Breast epithelium (tissue), 4 donors: ENCODE results near the gene FGD2. TPM values are rescaled to one million over a fixed set of nuclear protein-coding genes. Genes with fewer than 3 reads are reported as not detected.

ENCODE experiments used
- DNase-seq, 2 donors: peaks; one replicate each; pipeline ENCODE4 v3.0.0-alpha.2; 2019; ENCODE audit warnings: low spot score in 2 of 2
- H3K27ac ChIP-seq, 2 donors: fragments of 200-600 bp; sonication (generic) in 1 of 2; one replicate each; pipeline ENCODE4 v1.5.1; 2016 to 2019; ENCODE audit warnings: mild to moderate bottlenecking in 1 of 2
- H3K27me3 ChIP-seq, 2 donors: fragments of 200-600 bp; sonication (generic) in 1 of 2; one replicate each; pipeline versions ENCODE4 v1.5.1 to v1.6.0; 2017 to 2019; ENCODE audit warnings: control low read depth in 1 of 2, mild to moderate bottlenecking in 1 of 2
- H3K36me3 ChIP-seq: fragments of 200-600 bp; one replicate; pipeline ENCODE4 v1.5.1; 2019
- H3K4me1 ChIP-seq, 2 donors: fragments of 200-600 bp; sonication (generic); one replicate each; pipeline ENCODE4 v1.5.1; 2016 to 2019; ENCODE audit warnings: control low read depth in 1 of 2
- H3K4me3 ChIP-seq, 3 donors: fragments of 200-600 bp; sonication (generic); 1 replicate in 2 of 3; 2 replicates in 1 of 3; pipeline ENCODE4 v1.5.1; 2016 to 2019; ENCODE audit warnings: mild to moderate bottlenecking in 3 of 3, moderate library complexity in 2 of 3
- H3K9me3 ChIP-seq, 2 donors: fragments of 200-600 bp; sonication (generic) in 1 of 2; one replicate each; pipeline ENCODE4 v1.5.1; 2016 to 2019; ENCODE audit warnings: control low read depth in 1 of 2
- POLR2A ChIP-seq: fragments of 450-650 bp; IDR thresholded peaks from one replicate; pipeline ENCODE4 v1.6.1; 2016; ENCODE audit warnings: antibody characterized with exemption, mild to moderate bottlenecking, moderate library complexity
- POLR2AphosphoS5 ChIP-seq, 3 donors: sonication (generic); formaldehyde crosslinking; IDR thresholded peaks; one replicate each; pipeline ENCODE4 v1.6.1; 2017; ENCODE audit warnings: antibody characterized with exemption in 3 of 3
- intact Hi-C: fragments of 100-400 bp; cut with DNase I; formaldehyde crosslinking; loops from one replicate; pipeline ENCODE4 v1.15.1; 2023; ENCODE audit warnings: low total_unique reads
- total RNA-seq, 3 donors: library from RNA; depleted of rRNA; stranded (reverse); fragments of >200 nt; gene quantifications; one replicate each; pipeline ENCODE4 v1.1.0, GENCODE V29; 2016
- TF ChIP-seq, protein P1 (sequence below), 3 donors: fragments of 450-650 bp; IDR thresholded peaks; one replicate each; pipeline ENCODE4 v1.5.1; 2016 to 2017; ENCODE audit warnings: antibody characterized with exemption in 3 of 3, mild to moderate bottlenecking in 3 of 3, moderate library complexity in 3 of 3

Gene FGD2
- total RNA-seq, 3 donors from 2014 or later, result 11.5 to 51.4 (median 18.6) TPM

- H3K4me1 ChIP-seq, result no peaks in the 10 kb centered on the region
- no peak for TF ChIP-seq POLR2AphosphoS5 (IDR thresholded peaks at IDR 0.05)
- TF ChIP-seq, protein P1, sequence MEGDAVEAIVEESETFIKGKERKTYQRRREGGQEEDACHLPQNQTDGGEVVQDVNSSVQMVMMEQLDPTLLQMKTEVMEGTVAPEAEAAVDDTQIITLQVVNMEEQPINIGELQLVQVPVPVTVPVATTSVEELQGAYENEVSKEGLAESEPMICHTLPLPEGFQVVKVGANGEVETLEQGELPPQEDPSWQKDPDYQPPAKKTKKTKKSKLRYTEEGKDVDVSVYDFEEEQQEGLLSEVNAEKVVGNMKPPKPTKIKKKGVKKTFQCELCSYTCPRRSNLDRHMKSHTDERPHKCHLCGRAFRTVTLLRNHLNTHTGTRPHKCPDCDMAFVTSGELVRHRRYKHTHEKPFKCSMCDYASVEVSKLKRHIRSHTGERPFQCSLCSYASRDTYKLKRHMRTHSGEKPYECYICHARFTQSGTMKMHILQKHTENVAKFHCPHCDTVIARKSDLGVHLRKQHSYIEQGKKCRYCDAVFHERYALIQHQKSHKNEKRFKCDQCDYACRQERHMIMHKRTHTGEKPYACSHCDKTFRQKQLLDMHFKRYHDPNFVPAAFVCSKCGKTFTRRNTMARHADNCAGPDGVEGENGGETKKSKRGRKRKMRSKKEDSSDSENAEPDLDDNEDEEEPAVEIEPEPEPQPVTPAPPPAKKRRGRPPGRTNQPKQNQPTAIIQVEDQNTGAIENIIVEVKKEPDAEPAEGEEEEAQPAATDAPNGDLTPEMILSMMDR (IDR thresholded peaks at IDR 0.05), result no peak
- TF ChIP-seq POLR2A, result no peak
- DNase-seq, result no peak
- intact Hi-C loops, result no loop called here
- H3K27me3 ChIP-seq, result no peaks in the 10 kb centered on the region
- no peak overlapping the region for H3K27ac ChIP-seq
- H3K36me3 ChIP-seq, result no peaks in the 10 kb centered on the region
- H3K9me3 ChIP-seq, result no peaks in the 10 kb centered on the region
- H3K4me3 ChIP-seq, result peak overlapping the region; percentile 33 to 41 (median 39)
Observed at GRCh38 chr6:37005827-37006567, 542 bp downstream of the FGD2 start.

DNA sequence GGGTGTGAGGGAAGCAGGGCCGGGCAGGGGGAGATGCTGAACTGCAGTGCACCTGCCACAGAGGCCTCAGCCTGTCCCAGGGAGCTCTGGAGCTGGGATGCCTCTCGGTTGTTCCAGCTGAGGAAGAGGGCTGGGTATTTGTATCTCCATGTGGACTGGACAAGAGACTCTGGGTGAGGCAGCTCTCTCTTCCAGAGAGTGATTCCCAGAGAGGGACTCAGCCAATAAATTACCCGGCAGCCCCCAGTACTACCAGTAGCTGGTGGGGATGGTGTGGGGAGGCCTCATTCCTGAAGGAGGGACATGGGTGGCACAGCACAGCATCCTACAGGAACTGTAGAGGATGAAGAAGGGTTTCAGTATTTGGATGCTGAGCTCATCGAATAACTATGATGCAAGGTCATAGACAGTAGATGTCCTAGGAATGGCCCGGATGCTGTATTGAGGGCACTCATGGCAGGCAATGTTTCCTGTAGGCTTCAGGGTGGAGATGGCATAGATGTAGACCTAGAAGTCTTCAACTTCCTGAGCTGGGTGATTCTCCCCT is 1.4 kb downstream of the FGD2 start:
- Histone ChIP-seq H3K27ac (no peak overlapping the region), H3K4me1 (no peaks in the 10 kb centered on the region), H3K9me3 (no peaks in the 10 kb centered on the region), H3K4me3 (peak overlapping the region; percentile 33 to 39 (median 39)), H3K36me3 (no peaks in the 10 kb centered on the region), H3K27me3 (no peaks in the 10 kb centered on the region)
- TF ChIP-seq POLR2A (no peak), POLR2AphosphoS5 (IDR thresholded peaks at IDR 0.05) (no peak)
- TF ChIP-seq, protein P1 (IDR thresholded peaks at IDR 0.05), result no peak
- intact Hi-C loops, result no loop called here
- DNase-seq, result no peak

GRCh38 chr6:37007340-37008043 is 2.0 kb downstream of the FGD2 start:
- intact Hi-C loops, result no loop called here
- no peak for TF ChIP-seq POLR2A
- TF ChIP-seq, protein P1 (IDR thresholded peaks at IDR 0.05), result no peak
- TF ChIP-seq POLR2AphosphoS5 (IDR thresholded peaks at IDR 0.05), result no peak
- no peaks in the 10 kb centered on the region for H3K9me3 ChIP-seq
- peak overlapping the region in 2 of 3 donors; percentile 33 to 39 for H3K4me3 ChIP-seq
- H3K27me3 ChIP-seq, result no peaks in the 10 kb centered on the region
- H3K4me1 ChIP-seq, result no peaks in the 10 kb centered on the region
- H3K36me3 ChIP-seq, result no peaks in the 10 kb centered on the region
- DNase-seq, result no peak
- H3K27ac ChIP-seq, result no peak overlapping the region

DNA sequence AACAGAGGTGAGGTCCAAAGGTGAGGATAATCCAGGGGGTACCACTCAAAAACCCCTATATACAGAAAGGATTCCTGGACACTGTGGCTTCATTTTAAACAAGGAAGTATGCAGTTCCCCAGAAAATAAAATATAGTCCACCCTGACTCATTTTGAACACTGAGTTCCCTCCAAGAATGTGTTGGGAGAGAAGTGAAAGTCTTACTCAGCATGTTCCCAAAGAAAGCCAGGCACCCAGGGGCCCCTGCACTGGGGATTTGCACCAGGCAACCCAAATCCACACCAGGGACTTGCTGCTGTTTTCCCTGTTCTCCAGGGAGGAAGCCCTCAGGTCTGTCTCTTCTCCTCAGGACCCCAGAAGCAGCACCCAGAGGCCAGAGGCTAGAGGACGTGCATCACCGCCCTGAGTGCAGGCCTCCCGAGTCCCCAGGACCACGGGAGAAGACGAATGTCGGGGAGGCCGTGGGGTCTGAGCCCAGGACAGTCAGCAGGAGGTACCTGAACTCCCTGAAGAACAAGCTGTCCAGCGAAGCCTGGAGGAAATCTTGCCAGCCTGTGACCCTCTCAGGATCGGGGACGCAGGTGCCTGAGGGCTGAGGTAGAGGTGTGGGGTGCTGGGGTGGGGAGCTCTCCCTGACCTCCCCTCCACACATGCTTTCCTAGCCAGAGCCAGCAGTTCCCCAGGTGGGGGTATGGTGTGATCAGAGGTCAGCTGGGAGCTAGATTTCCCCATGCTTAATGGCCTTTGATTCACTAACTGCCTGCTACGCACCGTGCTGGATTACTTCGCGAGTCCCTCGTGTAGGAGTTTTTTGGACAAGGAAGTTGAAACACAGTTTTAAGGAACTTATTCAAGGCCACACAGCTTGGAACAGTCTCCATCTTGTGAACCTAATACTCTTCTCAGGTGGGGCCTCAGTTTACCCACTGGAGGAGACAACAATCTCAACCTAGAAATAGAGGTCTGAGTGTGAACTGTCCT is 3.3 kb downstream of the FGD2 start:
- no peak overlapping the region for H3K4me3 ChIP-seq

More for the DNA sequence above, 3.3 kb downstream of the FGD2 start:
- Histone ChIP-seq H3K9me3 (no peaks in the 10 kb centered on the region), H3K27ac (no peak overlapping the region), H3K27me3 (no peaks in the 10 kb centered on the region), H3K4me1 (no peaks in the 10 kb centered on the region), H3K36me3 (no peaks in the 10 kb centered on the region)
- TF ChIP-seq, protein P1 (IDR thresholded peaks at IDR 0.05), result no peak
- TF ChIP-seq POLR2A, result no peak
- TF ChIP-seq POLR2AphosphoS5 (IDR thresholded peaks at IDR 0.05), result no peak
- intact Hi-C loops, result no loop called here
- DNase-seq, result no peak
